HCT116 (cell line): ENCODE data around the gene NKX6-2. TPM values are rescaled to one million over a fixed set of nuclear protein-coding genes. Genes with fewer than 3 reads are reported as not detected.

Experiments used
- ATAC-seq: fragments of 200-7000 bp; cut with Tn5 transposase; 2 replicates; pipeline ENCODE4 v1.9.1; 2020; ENCODE audit warnings: mild to moderate bottlenecking, moderate library complexity
- BruUV-seq: library from RNA; stranded (reverse); fragments of 400-500 nt; replicated peaks from 2 replicates; lab custom pipeline; 2021; lab: Mats Ljungman, UMichigan
- CTCF ChIA-PET: fragments of 300-600 bp; sonication (Branson Sonifier 250); formaldehyde crosslinking; loops from one replicate; lab custom pipeline; 2021; ENCODE audit warnings: antibody characterized with exemption; lab: Charles Lee
- POLR2A ChIA-PET: fragments of 300-600, 350-600 bp; sonication (Branson Sonifier 250); formaldehyde crosslinking; loops from one replicate; lab custom pipeline; 2021; ENCODE audit warnings: antibody characterized with exemption; lab: Charles Lee
- RAD21 ChIA-PET, 2 experiments: fragments of 300-600 bp; sonication (Branson Sonifier 250); formaldehyde crosslinking; loops; one replicate each; lab custom pipeline; 2023; ENCODE audit warnings: low total read pairs in 2 of 2; ENCODE audit not compliant: uncharacterized antibody in 2 of 2, unreplicated experiment in 2 of 2, low non-redundant PET in 1 of 2; lab: Charles Lee
- DNase-seq: peaks from one replicate; pipeline ENCODE4 v3.0.0-alpha.2; 2010; ENCODE audit warnings: low read depth, low spot score
- H2AFZ ChIP-seq: fragments of 200-600 bp; shearing (Covaris generic), sonication (generic); 2 replicates; pipeline ENCODE4 v1.6.1; 2017; ENCODE audit warnings: low read depth, mixed run types, mixed read lengths, antibody characterized with exemption, low read length; ENCODE audit not compliant: poor library complexity, severe bottlenecking
- H3K27ac ChIP-seq: 2 replicates; pipeline ENCODE4 v1.5.1; 2012; ENCODE audit warnings: low read depth, low read length
- H3K27me3 ChIP-seq: fragments of 200-600 bp; sonication (generic); 2 replicates; pipeline ENCODE4 v1.6.1; 2016; ENCODE audit warnings: mixed run types, low read length, mixed read lengths; ENCODE audit not compliant: insufficient read depth
- H3K36me3 ChIP-seq, 2 experiments: fragments of 200-500 bp in 1 of 2; fragments of 200-600 bp in 1 of 2; sonication (Bioruptor generic) in 1 of 2; sonication (generic) in 1 of 2; 2 replicates each; pipeline versions ENCODE4 v1.5.1 to v1.6.1; 2014 to 2016; ENCODE audit warnings: low read length in 2 of 2, inconsistent platforms in 1 of 2, mixed read lengths in 1 of 2, mixed run types in 1 of 2; ENCODE audit not compliant: insufficient read depth in 2 of 2, control insufficient read depth in 1 of 2
- H3K4me1 ChIP-seq, 2 experiments: fragments of 200-600 bp in 1 of 2; sonication (generic) in 1 of 2; 2 replicates each; pipeline versions ENCODE4 v1.5.1 to v1.6.1; 2012 to 2017; ENCODE audit warnings: low read length in 2 of 2, inconsistent platforms in 1 of 2, mild to moderate bottlenecking in 1 of 2, mixed read lengths in 1 of 2, mixed run types in 1 of 2, moderate library complexity in 1 of 2; ENCODE audit not compliant: insufficient read depth in 2 of 2, control insufficient read depth in 1 of 2
- H3K4me2 ChIP-seq: fragments of 200-600 bp; sonication (generic); 2 replicates; pipeline ENCODE4 v1.6.1; 2017; ENCODE audit warnings: mixed run types, low read length, mixed read lengths
- H3K4me3 ChIP-seq, 2 experiments: fragments of 200-600 bp in 1 of 2; sonication (generic) in 1 of 2; replicated peaks in 1 of 2; 2 replicates each; pipeline ENCODE4 v1.5.1; 2011 to 2016; ENCODE audit warnings: low read length in 2 of 2, control low read depth in 1 of 2, low read depth in 1 of 2, mild to moderate bottlenecking in 1 of 2, mixed read lengths in 1 of 2, mixed run types in 1 of 2
- H3K79me2 ChIP-seq: fragments of 200-600 bp; sonication (generic); 2 replicates; pipeline ENCODE4 v1.6.1; 2017; ENCODE audit warnings: mild to moderate bottlenecking, mixed run types, low read length, moderate library complexity, mixed read lengths; ENCODE audit not compliant: insufficient read depth
- H3K9ac ChIP-seq: fragments of 200-600 bp; sonication (generic); 2 replicates; pipeline ENCODE4 v1.6.1; 2016; ENCODE audit warnings: low read length, mixed read lengths
- H3K9me2 ChIP-seq: fragments of 200-600 bp; sonication (generic), shearing (Covaris generic); 2 replicates; pipeline ENCODE4 v1.6.1; 2017; ENCODE audit warnings: mixed run types, mild to moderate bottlenecking, moderate library complexity; ENCODE audit not compliant: insufficient read depth
- H3K9me3 ChIP-seq, 2 experiments: fragments of 200-500 bp in 1 of 2; fragments of 200-600 bp in 1 of 2; sonication (Bioruptor generic) in 1 of 2; sonication (generic) in 1 of 2; 2 replicates each; pipeline ENCODE4 v1.6.1; 2014 to 2017; ENCODE audit warnings: low read length in 2 of 2, mixed read lengths in 2 of 2, inconsistent platforms in 1 of 2, low read depth in 1 of 2, mild to moderate bottlenecking in 1 of 2, mixed run types in 1 of 2, moderate library complexity in 1 of 2; ENCODE audit not compliant: control insufficient read depth in 1 of 2, insufficient read depth in 1 of 2
- H4K20me1 ChIP-seq: fragments of 200-600 bp; sonication (generic), shearing (Covaris generic); 2 replicates; pipeline ENCODE4 v1.6.1; 2017; ENCODE audit warnings: mixed run types, mild to moderate bottlenecking, moderate library complexity; ENCODE audit not compliant: insufficient read depth
- CEBPB ChIP-seq: IDR thresholded peaks from 2 replicates; pipeline ENCODE4 v1.6.1; 2012; ENCODE audit warnings: low read depth
- EGR1 ChIP-seq: IDR thresholded peaks from 2 replicates; pipeline ENCODE4 v1.6.1; 2012; ENCODE audit warnings: low read depth
- ELF1 ChIP-seq: IDR thresholded peaks from 2 replicates; pipeline ENCODE4 v1.6.1; 2012; ENCODE audit warnings: low read depth, borderline replicate concordance
- EZH2 ChIP-seq: fragments of 200-600 bp; sonication (generic); IDR thresholded peaks from 2 replicates; pipeline ENCODE4 v1.6.1; 2017; ENCODE audit warnings: antibody characterized with exemption, mixed run types
- EZH2phosphoT487 ChIP-seq: fragments of 200-600 bp; IDR thresholded peaks from 2 replicates; pipeline ENCODE4 v1.6.1; 2018; ENCODE audit warnings: antibody characterized with exemption, borderline replicate concordance
- FOSL1 ChIP-seq: IDR thresholded peaks from 2 replicates; pipeline ENCODE4 v1.6.1; 2012; ENCODE audit warnings: low read depth
- JUND ChIP-seq: IDR thresholded peaks from 2 replicates; pipeline ENCODE4 v1.6.1; 2012
- POLR2AphosphoS5 ChIP-seq: IDR thresholded peaks from 2 replicates; pipeline ENCODE4 v1.6.1; 2011; ENCODE audit warnings: mild to moderate bottlenecking, low read depth, low read length, moderate library complexity
- RAD21 ChIP-seq: IDR thresholded peaks from 2 replicates; pipeline ENCODE4 v1.6.1; 2012; ENCODE audit warnings: low read depth, mild to moderate bottlenecking
- SP1 ChIP-seq: IDR thresholded peaks from 2 replicates; pipeline ENCODE4 v1.6.1; 2012; ENCODE audit warnings: low read depth
- SRF ChIP-seq: IDR thresholded peaks from 2 replicates; pipeline ENCODE4 v1.6.1; 2012; ENCODE audit warnings: low read depth
- TCF7L2 ChIP-seq: IDR thresholded peaks from 2 replicates; pipeline ENCODE4 v1.7.0; 2011; ENCODE audit warnings: borderline replicate concordance, inconsistent platforms; ENCODE audit not compliant: insufficient read depth, insufficient read length; ENCODE audit errors: extremely low read depth
- ZFX ChIP-seq: fragments of 450-650 bp; IDR thresholded peaks from 2 replicates; pipeline ENCODE4 v1.6.1; 2017
- ZNF274 ChIP-seq: fragments of 200-500 bp; sonication (Bioruptor generic); IDR thresholded peaks from 2 replicates; pipeline ENCODE4 v1.6.1; 2014; ENCODE audit warnings: mild to moderate bottlenecking, low read depth, low read length, inconsistent platforms
- intact Hi-C: fragments of 100-400 bp; cut with micrococcal nuclease; formaldehyde crosslinking; loops from 2 replicates; pipeline ENCODE4 v1.10.0; 2022
- total RNA-seq: library from RNA; stranded (reverse); gene quantifications from one replicate; pipeline ENCODE4 v1.2.1, GENCODE V29; 2021; ENCODE audit not compliant: unreplicated experiment
- TF ChIP-seq, protein P1 (sequence below): IDR thresholded peaks from 2 replicates; pipeline ENCODE4 v1.6.1; 2012
- TF ChIP-seq, protein P2 (sequence below): IDR thresholded peaks from 2 replicates; pipeline ENCODE4 v1.6.1; 2011; ENCODE audit warnings: mild to moderate bottlenecking, low read length, moderate library complexity; ENCODE audit not compliant: insufficient replicate concordance; ENCODE audit errors: extremely low read depth
- TF ChIP-seq, protein P3 (sequence below), 3 experiments: fragments of 200-600 bp in 1 of 3; sonication (generic) in 1 of 3; IDR thresholded peaks in 2 of 3; conservative IDR thresholded peaks in 1 of 3; 2 replicates each; pipeline ENCODE4 v1.5.1; 2012 to 2017; ENCODE audit warnings: low read depth in 2 of 3, low read length in 2 of 3, antibody characterized with exemption in 1 of 3, borderline replicate concordance in 1 of 3, control low read depth in 1 of 3, mild to moderate bottlenecking in 1 of 3, mixed read lengths in 1 of 3, mixed run types in 1 of 3, moderate library complexity in 1 of 3; ENCODE audit not compliant: insufficient read depth in 1 of 3
- TF ChIP-seq, protein P4 (sequence below): IDR thresholded peaks from 2 replicates; pipeline ENCODE4 v1.6.1; 2012
- TF ChIP-seq, protein P5 (sequence below): IDR thresholded peaks from 2 replicates; pipeline ENCODE4 v1.6.1; 2012; ENCODE audit warnings: low read depth

The NKX6-2 gene
- total RNA-seq, 1 experiment from 2014 or later, result not detected

DNA sequence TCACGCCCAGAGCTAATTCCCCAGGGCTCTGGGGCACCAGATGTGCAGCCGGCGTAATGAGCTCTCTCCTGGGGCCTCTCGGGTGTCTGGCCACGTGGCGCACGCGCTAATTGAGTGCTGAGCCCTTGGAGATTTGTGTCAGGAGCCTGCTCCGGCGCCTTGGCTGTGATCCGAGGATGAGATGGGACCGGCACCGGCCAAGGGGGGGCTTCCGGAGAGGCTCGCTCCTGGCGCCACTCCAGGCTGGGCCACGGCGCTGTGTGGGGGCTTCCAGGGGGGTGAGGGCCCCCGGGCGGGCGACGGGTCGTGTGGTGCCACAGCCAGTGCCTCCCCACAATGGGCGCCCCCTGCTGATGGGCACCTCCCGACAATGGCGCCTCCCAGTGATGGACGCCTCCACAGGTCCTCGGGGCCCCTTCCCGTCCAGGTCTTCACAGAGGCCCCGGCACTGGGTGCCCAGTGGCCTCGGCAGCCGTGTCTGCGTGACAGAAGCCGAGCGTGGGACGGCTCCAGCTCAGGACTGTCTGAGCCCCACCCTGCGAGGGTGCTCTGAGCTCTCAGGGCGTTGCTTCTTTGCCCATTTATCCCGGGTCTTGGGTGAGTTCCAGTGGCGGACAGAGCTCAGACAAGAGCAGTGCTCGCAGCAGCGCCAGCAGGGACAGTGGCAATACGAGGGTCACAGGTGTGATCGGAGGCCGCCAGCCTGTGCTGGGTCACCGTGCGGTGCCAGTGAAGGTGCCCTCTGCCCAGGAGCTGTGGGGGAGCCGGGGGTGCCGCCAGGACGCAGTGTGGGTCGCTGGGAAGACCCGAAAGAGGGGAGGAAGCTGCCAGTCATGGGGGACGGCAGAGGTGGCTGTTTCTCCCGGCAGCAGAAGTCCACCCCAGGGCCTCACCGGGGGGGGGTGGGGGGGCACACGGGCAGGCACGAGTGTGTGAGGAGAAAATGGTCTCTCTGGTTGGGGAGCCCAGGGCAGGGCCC is 8.2 kb upstream of the NKX6-2 start:
- RAD21 ChIA-PET, result no interaction called here
- Histone ChIP-seq H4K20me1 (no peaks in the 10 kb centered on the region), H3K27me3 (no peaks in the 10 kb centered on the region), H3K4me2 (no peak overlapping the region), H3K9me3 (no peaks in the 10 kb centered on the region), H3K4me1 (no peaks in the 10 kb centered on the region), H3K27ac (no peak overlapping the region), H3K36me3 (no peaks in the 10 kb centered on the region), H3K79me2 (no peaks in the 10 kb centered on the region), H2AFZ (no peak overlapping the region), H3K9ac (no peak overlapping the region), H3K9me2 (no peaks in the 10 kb centered on the region), H3K4me3 (no peak overlapping the region)
- DNase-seq (no peak), ATAC-seq (no peak)
- POLR2A ChIA-PET, result no interaction called here
- intact Hi-C loops, result no loop called here
- no TSS peak for BruUV-seq
- CTCF ChIA-PET, result no interaction called here
- TF ChIP-seq FOSL1 (no peak), SRF (no peak), ELF1 (no peak), ZNF274 (no peak), EZH2phosphoT487 (no peak), EZH2 (no peak), CEBPB (no peak), JUND (no peak), RAD21 (no peak), POLR2AphosphoS5 (no peak), TCF7L2 (no peak), SP1 (no peak), EGR1 (no peak), ZFX (no peak)
- TF ChIP-seq, protein P1, sequence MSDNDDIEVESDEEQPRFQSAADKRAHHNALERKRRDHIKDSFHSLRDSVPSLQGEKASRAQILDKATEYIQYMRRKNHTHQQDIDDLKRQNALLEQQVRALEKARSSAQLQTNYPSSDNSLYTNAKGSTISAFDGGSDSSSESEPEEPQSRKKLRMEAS, result no peak
- TF ChIP-seq, protein P2, sequence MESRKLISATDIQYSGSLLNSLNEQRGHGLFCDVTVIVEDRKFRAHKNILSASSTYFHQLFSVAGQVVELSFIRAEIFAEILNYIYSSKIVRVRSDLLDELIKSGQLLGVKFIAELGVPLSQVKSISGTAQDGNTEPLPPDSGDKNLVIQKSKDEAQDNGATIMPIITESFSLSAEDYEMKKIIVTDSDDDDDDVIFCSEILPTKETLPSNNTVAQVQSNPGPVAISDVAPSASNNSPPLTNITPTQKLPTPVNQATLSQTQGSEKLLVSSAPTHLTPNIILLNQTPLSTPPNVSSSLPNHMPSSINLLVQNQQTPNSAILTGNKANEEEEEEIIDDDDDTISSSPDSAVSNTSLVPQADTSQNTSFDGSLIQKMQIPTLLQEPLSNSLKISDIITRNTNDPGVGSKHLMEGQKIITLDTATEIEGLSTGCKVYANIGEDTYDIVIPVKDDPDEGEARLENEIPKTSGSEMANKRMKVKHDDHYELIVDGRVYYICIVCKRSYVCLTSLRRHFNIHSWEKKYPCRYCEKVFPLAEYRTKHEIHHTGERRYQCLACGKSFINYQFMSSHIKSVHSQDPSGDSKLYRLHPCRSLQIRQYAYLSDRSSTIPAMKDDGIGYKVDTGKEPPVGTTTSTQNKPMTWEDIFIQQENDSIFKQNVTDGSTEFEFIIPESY, result no peak
- TF ChIP-seq, protein P3, sequence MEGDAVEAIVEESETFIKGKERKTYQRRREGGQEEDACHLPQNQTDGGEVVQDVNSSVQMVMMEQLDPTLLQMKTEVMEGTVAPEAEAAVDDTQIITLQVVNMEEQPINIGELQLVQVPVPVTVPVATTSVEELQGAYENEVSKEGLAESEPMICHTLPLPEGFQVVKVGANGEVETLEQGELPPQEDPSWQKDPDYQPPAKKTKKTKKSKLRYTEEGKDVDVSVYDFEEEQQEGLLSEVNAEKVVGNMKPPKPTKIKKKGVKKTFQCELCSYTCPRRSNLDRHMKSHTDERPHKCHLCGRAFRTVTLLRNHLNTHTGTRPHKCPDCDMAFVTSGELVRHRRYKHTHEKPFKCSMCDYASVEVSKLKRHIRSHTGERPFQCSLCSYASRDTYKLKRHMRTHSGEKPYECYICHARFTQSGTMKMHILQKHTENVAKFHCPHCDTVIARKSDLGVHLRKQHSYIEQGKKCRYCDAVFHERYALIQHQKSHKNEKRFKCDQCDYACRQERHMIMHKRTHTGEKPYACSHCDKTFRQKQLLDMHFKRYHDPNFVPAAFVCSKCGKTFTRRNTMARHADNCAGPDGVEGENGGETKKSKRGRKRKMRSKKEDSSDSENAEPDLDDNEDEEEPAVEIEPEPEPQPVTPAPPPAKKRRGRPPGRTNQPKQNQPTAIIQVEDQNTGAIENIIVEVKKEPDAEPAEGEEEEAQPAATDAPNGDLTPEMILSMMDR (IDR thresholded peaks at IDR 0.05 in 2 of 3, conservative IDR thresholded peaks at IDR 0.05 in 1 of 3; ENCODE audit: borderline replicate concordance in 1 of 3, insufficient read depth in 1 of 3, low read depth in 2 of 3, low read length in 2 of 3), result no peak
- TF ChIP-seq, protein P4, sequence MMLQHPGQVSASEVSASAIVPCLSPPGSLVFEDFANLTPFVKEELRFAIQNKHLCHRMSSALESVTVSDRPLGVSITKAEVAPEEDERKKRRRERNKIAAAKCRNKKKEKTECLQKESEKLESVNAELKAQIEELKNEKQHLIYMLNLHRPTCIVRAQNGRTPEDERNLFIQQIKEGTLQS, result no peak
- TF ChIP-seq, protein P5, sequence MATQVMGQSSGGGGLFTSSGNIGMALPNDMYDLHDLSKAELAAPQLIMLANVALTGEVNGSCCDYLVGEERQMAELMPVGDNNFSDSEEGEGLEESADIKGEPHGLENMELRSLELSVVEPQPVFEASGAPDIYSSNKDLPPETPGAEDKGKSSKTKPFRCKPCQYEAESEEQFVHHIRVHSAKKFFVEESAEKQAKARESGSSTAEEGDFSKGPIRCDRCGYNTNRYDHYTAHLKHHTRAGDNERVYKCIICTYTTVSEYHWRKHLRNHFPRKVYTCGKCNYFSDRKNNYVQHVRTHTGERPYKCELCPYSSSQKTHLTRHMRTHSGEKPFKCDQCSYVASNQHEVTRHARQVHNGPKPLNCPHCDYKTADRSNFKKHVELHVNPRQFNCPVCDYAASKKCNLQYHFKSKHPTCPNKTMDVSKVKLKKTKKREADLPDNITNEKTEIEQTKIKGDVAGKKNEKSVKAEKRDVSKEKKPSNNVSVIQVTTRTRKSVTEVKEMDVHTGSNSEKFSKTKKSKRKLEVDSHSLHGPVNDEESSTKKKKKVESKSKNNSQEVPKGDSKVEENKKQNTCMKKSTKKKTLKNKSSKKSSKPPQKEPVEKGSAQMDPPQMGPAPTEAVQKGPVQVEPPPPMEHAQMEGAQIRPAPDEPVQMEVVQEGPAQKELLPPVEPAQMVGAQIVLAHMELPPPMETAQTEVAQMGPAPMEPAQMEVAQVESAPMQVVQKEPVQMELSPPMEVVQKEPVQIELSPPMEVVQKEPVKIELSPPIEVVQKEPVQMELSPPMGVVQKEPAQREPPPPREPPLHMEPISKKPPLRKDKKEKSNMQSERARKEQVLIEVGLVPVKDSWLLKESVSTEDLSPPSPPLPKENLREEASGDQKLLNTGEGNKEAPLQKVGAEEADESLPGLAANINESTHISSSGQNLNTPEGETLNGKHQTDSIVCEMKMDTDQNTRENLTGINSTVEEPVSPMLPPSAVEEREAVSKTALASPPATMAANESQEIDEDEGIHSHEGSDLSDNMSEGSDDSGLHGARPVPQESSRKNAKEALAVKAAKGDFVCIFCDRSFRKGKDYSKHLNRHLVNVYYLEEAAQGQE, result no peak
